OCI-LY7 (cell line): ENCODE results near the gene LRP5.

ENCODE experiments used
- EZH2phosphoT487 ChIP-seq: fragments of 200-600 bp; sonication (generic); IDR thresholded peaks from 2 replicates; pipeline ENCODE4 v1.6.1; 2018; ENCODE audit warnings: low read depth, borderline replicate concordance, mild to moderate bottlenecking, mixed run types, antibody characterized with exemption, low read length, moderate library complexity, mixed read lengths
- TF ChIP-seq, protein P1 (sequence below): fragments of 200-600 bp; sonication (generic); conservative IDR thresholded peaks from 2 replicates; pipeline ENCODE4 v1.5.1; 2014; ENCODE audit warnings: mild to moderate bottlenecking, antibody characterized with exemption, low read length, moderate library complexity, mixed read lengths

DNA sequence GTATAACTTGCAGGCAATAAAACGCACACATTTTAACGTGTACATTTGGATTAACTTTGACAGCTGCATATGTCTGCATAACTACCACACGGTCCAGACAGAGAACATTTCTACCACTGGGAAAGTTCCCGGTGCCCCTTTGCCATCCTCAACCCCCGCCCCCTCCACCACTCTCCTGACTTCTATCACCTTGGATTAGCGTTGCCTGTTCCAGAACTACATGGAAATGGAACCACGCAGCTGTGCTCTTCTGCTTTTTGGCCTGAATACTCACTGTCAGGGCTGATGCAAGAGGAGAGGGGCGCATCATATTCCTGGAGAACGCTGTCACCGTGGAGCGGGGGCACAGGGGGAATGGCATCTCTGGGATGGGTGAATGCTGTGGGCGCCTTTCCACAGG is 62.1 kb downstream of the LRP5 start:
- no peak for TF ChIP-seq EZH2phosphoT487
- TF ChIP-seq, protein P1, sequence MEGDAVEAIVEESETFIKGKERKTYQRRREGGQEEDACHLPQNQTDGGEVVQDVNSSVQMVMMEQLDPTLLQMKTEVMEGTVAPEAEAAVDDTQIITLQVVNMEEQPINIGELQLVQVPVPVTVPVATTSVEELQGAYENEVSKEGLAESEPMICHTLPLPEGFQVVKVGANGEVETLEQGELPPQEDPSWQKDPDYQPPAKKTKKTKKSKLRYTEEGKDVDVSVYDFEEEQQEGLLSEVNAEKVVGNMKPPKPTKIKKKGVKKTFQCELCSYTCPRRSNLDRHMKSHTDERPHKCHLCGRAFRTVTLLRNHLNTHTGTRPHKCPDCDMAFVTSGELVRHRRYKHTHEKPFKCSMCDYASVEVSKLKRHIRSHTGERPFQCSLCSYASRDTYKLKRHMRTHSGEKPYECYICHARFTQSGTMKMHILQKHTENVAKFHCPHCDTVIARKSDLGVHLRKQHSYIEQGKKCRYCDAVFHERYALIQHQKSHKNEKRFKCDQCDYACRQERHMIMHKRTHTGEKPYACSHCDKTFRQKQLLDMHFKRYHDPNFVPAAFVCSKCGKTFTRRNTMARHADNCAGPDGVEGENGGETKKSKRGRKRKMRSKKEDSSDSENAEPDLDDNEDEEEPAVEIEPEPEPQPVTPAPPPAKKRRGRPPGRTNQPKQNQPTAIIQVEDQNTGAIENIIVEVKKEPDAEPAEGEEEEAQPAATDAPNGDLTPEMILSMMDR = no peak
